ENCODE data around the gene HNRNPH1.

DNA sequence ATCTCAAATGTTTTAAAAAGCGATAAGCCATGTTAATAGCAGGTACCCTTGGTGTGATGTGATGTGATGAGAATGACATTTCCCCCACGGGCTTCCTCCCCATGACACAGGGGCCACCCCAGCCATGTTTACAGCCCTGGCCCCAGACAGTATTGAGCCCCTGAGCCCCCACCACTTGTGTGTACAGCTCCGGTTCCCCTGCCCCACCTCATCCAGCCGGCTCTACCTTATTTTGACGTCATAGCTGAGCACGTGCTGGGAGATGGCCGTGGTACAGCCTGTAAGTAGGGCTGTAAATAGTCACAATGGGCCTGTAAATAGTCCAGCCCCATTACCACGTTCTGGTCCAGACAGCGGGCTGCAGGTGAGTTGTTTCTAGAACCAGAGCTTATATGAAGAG, 24.9 kb upstream of the HNRNPH1 start:
- TF ChIP-seq POLR2A (IDR thresholded peaks at IDR 0.05), result no peak
- TF ChIP-seq CTCF (IDR thresholded peaks at IDR 0.05), result no peak
